CD1c-positive myeloid dendritic cell (primary cell): Measurements from ENCODE around the gene DBNDD1.
"Not testable (repeated sequence)": the region's sequence is repeated elsewhere in the genome, so short reads cannot be mapped to it uniquely, and the experiment has no call there.

Experiments used
- DNase-seq: peaks from one replicate; pipeline ENCODE4 v3.0.0-alpha.2; 2016; ENCODE audit errors: extremely low spot score

The DBNDD1 gene

GRCh38 chr16:89990799-89991198 is 28.5 kb downstream of the DBNDD1 start:
- no peak for DNase-seq

GRCh38 chr16:89988951-89989350 is 30.3 kb downstream of the DBNDD1 start:
- DNase-seq: no peak

- no peak for DNase-seq
Measured at GRCh38 chr16:89987169-89987568, 32.1 kb downstream of the DBNDD1 start.

- DNase-seq: peak; percentile 21
Measured at GRCh38 chr16:89986600-89986999, 32.7 kb downstream of the DBNDD1 start.

- no peak for DNase-seq
Measured at GRCh38 chr16:89985219-89985618, 34.0 kb downstream of the DBNDD1 start.

GRCh38 chr16:89984216-89984615 is 35.0 kb downstream of the DBNDD1 start:
- no peak for DNase-seq

- no peak for DNase-seq
Measured at GRCh38 chr16:89983536-89983935, 35.7 kb downstream of the DBNDD1 start.

GRCh38 chr16:89982318-89982717 is 36.9 kb downstream of the DBNDD1 start:
- DNase-seq: no peak

- DNase-seq: peak; percentile 44
Measured at GRCh38 chr16:89981414-89981813, 37.8 kb downstream of the DBNDD1 start.

GRCh38 chr16:89974870-89975269 is 44.4 kb downstream of the DBNDD1 start:
- no peak for DNase-seq

- no peak for DNase-seq
Measured at GRCh38 chr16:89973654-89974335, 45.5 kb downstream of the DBNDD1 start.

GRCh38 chr16:89973235-89973634 is 46.0 kb downstream of the DBNDD1 start:
- DNase-seq: no peak

- DNase-seq: peak; percentile 99
Measured at GRCh38 chr16:89972244-89973234, 46.7 kb downstream of the DBNDD1 start.

GRCh38 chr16:89971495-89972243 is 47.6 kb downstream of the DBNDD1 start:
- DNase-seq: no peak

- peak; percentile 74 for DNase-seq
Measured at GRCh38 chr16:89969741-89970410, 49.4 kb downstream of the DBNDD1 start.

GRCh38 chr16:89968074-89968473 is 51.2 kb downstream of the DBNDD1 start:
- DNase-seq: not testable (repeated sequence)

- DNase-seq: peak; percentile 76
Measured at GRCh38 chr16:89967436-89967835, 51.8 kb downstream of the DBNDD1 start.

- no peak for DNase-seq
Measured at GRCh38 chr16:89966756-89967155, 52.5 kb downstream of the DBNDD1 start.

GRCh38 chr16:89965447-89966225 is 53.6 kb downstream of the DBNDD1 start:
- DNase-seq: no peak

- no peak for DNase-seq
Measured at GRCh38 chr16:89964201-89964600, 55.1 kb downstream of the DBNDD1 start.
